HepG2 (cell line): ENCODE measurements around the gene CXCR5. TPM values are rescaled to one million over a fixed set of nuclear protein-coding genes. Genes with fewer than 3 reads are reported as not detected.

ENCODE experiments used
- ATAC-seq: fragments of 200-7000 bp; cut with Tn5 transposase; 3 replicates; pipeline ENCODE4 v1.9.1; 2020; ENCODE audit warnings: mild to moderate bottlenecking, moderate library complexity
- Bru-seq: library from RNA; stranded (reverse); fragments of 400-500 nt; gene quantifications from one replicate; lab custom pipeline; 2021; lab: Mats Ljungman, UMichigan
- BruChase-seq, 2 experiments: library from RNA; stranded (reverse); fragments of 400-500 nt; gene quantifications; one replicate each; lab custom pipeline; 2021; lab: Mats Ljungman, UMichigan
- BruUV-seq: library from RNA; stranded (reverse); fragments of 400-500 nt; replicated peaks from 2 replicates; lab custom pipeline; 2021; lab: Mats Ljungman, UMichigan
- CTCF ChIA-PET: fragments of 300-600 bp; formaldehyde crosslinking; extraction: SDS; loops from one replicate; lab custom pipeline; 2021; ENCODE audit warnings: low total read pairs, inconsistent platforms, low intra/inter-chr PET ratio; lab: Yijun Ruan, JAX
- POLR2A ChIA-PET: fragments of 350-600 bp; sonication (Branson Sonifier 250); formaldehyde crosslinking; loops from one replicate; lab custom pipeline; 2020; ENCODE audit warnings: antibody characterized with exemption, inconsistent platforms; lab: Yijun Ruan, JAX
- DNase-seq: peaks from one replicate; pipeline ENCODE4 v3.0.0-alpha.2; 2015; ENCODE audit warnings: low spot score
- FAIRE-seq: peaks from 3 replicates; lab custom pipeline; 2011; peaks lifted over from hg19 to GRCh38; lab: Jason Lieb, UNC
- H2AFZ ChIP-seq: one replicate; pipeline ENCODE4 v1.6.1; 2011; ENCODE audit warnings: low read length, inconsistent platforms
- H3K27ac ChIP-seq: fragments of 300-600 bp; 3 replicates; pipeline ENCODE4 v1.8.0; 2011; ENCODE audit warnings: mixed run types, mild to moderate bottlenecking, mixed read lengths, low read length, inconsistent platforms; ENCODE audit not compliant: insufficient read depth; ENCODE audit errors: extremely low read length
- H3K27me3 ChIP-seq, 2 experiments: fragments of 200-600 bp in 1 of 2; 2 replicates in 1 of 2; 3 replicates in 1 of 2; pipeline versions ENCODE4 v1.6.0 to v1.8.0; 2011; ENCODE audit warnings: low read length in 2 of 2, mild to moderate bottlenecking in 2 of 2, moderate library complexity in 2 of 2, inconsistent platforms in 1 of 2; ENCODE audit not compliant: insufficient read depth in 2 of 2, control insufficient read depth in 1 of 2
- H3K36me3 ChIP-seq, 2 experiments: fragments of 200-600 bp in 1 of 2; replicated peaks in 1 of 2; 2 replicates in 1 of 2; 3 replicates in 1 of 2; pipeline versions ENCODE4 v1.5.1 to v1.8.0; 2011; ENCODE audit warnings: low read length in 2 of 2, inconsistent platforms in 1 of 2; ENCODE audit not compliant: insufficient read depth in 2 of 2, control insufficient read depth in 1 of 2
- H3K4me1 ChIP-seq: 2 replicates; pipeline ENCODE4 v1.5.1; 2012; ENCODE audit warnings: low read length, inconsistent platforms; ENCODE audit not compliant: insufficient read depth
- H3K4me2 ChIP-seq: 2 replicates; pipeline ENCODE4 v1.6.0; 2011; ENCODE audit warnings: low read depth, low read length, inconsistent platforms
- H3K4me3 ChIP-seq, 3 experiments: fragments of 200-600 bp in 1 of 3; sonication (generic), shearing (Covaris generic) in 1 of 3; replicated peaks in 1 of 3; 2 replicates each; pipeline ENCODE4 v1.5.1; 2011 to 2016; ENCODE audit warnings: low read length in 3 of 3, inconsistent platforms in 2 of 3, low read depth in 2 of 3, mild to moderate bottlenecking in 2 of 3, control low read depth in 1 of 3, mixed read lengths in 1 of 3; ENCODE audit not compliant: insufficient read depth in 1 of 3
- H3K79me2 ChIP-seq: one replicate; pipeline ENCODE4 v1.6.1; 2011; ENCODE audit warnings: low read length, inconsistent platforms; ENCODE audit not compliant: insufficient read depth
- H3K9ac ChIP-seq: 2 replicates; pipeline ENCODE4 v1.6.0; 2011; ENCODE audit warnings: mild to moderate bottlenecking, low read depth, low read length, inconsistent platforms; ENCODE audit not compliant: insufficient read depth
- H3K9me3 ChIP-seq: 2 replicates; pipeline ENCODE4 v1.5.1; 2012; ENCODE audit warnings: mild to moderate bottlenecking, low read length
- H4K20me1 ChIP-seq: 2 replicates; pipeline ENCODE4 v1.6.0; 2011; ENCODE audit warnings: inconsistent platforms, mild to moderate bottlenecking, low read length, moderate library complexity; ENCODE audit not compliant: insufficient read depth
- FOSL2 ChIP-seq: sonication (generic); formaldehyde crosslinking; IDR thresholded peaks from 2 replicates; pipeline ENCODE4 v1.4.0; 2020; ENCODE audit warnings: missing genetic modification reagents
- SRSF9 ChIP-seq: fragments of 200-400 bp; formaldehyde crosslinking; IDR thresholded peaks from 2 replicates; pipeline ENCODE4 v1.6.1; 2018; ENCODE audit warnings: borderline replicate concordance, mild to moderate bottlenecking, low read depth, low read length; ENCODE audit not compliant: insufficient read depth, poor library complexity, severe bottlenecking
- WGBS: methylation state at CpG from one replicate; pipeline ENCODE4 v1.1.6; 2017; ENCODE audit warnings: low lambda C conversion rate; 5-methylcytosine and 5-hydroxymethylcytosine counted together
- in situ Hi-C: cut with HindIII; loops from 2 replicates; pipeline ENCODE4 v1.10.0; 2017; ENCODE audit warnings: low pct_unique_long_range_greater_than_20kb; ENCODE audit not compliant: extremely low pct_ligation_motif_present
- intact Hi-C: fragments of 100-400 bp; cut with micrococcal nuclease; formaldehyde crosslinking; loops from one replicate; pipeline ENCODE4 v1.10.0; 2022; ENCODE audit not compliant: unreplicated experiment
- long read RNA-seq, 2 experiments: library from RNA in 1 of 2; library from polyadenylated mRNA in 1 of 2; stranded (forward) in 1 of 2; unstranded in 1 of 2; transcript quantifications; one replicate each; pipeline ENCODE4 v2.0.0, GENCODE V29; 2019 to 2022
- polyA minus RNA-seq, 3 experiments: library from RNA; depleted of rRNA, polyadenylated mRNA; stranded (reverse); fragments of >200 nt; gene quantifications; 2 replicates each; pipeline ENCODE4 v1.2.3, GENCODE V29; 2011; ENCODE audit warnings: low replicate concordance in 1 of 3
- polyA plus RNA-seq, 8 experiments: library from polyadenylated mRNA; depleted of rRNA in 3 of 8; stranded (reverse) in 7 of 8; unstranded in 1 of 8; fragments of >200 nt; fragmentation: Illumina TruSeq in 4 of 8; extraction: Trizol in 4 of 8; gene quantifications; 2 replicates each; pipeline versions ENCODE4 v1.2.1 to v1.2.3, GENCODE V29; 2011 to 2016; ENCODE audit warnings: low read depth in 4 of 8, missing spikeins in 1 of 8, mixed read lengths in 1 of 8; ENCODE audit not compliant: insufficient read depth in 1 of 8
- total RNA-seq, 5 experiments: library from RNA; depleted of rRNA; stranded (reverse); fragments of >200 nt; fragmentation: Illumina TruSeq; extraction: Trizol; gene quantifications; 2 replicates each; pipeline ENCODE4 v1.2.3, GENCODE V29; 2016; ENCODE audit warnings: low read depth in 1 of 5

CXCR5 gene, protein sequence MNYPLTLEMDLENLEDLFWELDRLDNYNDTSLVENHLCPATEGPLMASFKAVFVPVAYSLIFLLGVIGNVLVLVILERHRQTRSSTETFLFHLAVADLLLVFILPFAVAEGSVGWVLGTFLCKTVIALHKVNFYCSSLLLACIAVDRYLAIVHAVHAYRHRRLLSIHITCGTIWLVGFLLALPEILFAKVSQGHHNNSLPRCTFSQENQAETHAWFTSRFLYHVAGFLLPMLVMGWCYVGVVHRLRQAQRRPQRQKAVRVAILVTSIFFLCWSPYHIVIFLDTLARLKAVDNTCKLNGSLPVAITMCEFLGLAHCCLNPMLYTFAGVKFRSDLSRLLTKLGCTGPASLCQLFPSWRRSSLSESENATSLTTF
- total RNA-seq (2016; rRNA removed; fragmentation: Illumina TruSeq; extraction: Trizol): not detected in 2 replicates
- total RNA-seq (2016; cell fraction: cytosol; rRNA removed; fragmentation: Illumina TruSeq; extraction: Trizol; ENCODE audit: low read depth): not detected in 2 replicates
- not detected in 2 replicates for total RNA-seq (2016; cell fraction: insoluble cytoplasmic fraction; rRNA removed; fragmentation: Illumina TruSeq; extraction: Trizol)
- not detected in 2 replicates for total RNA-seq (2016; cell fraction: membrane; rRNA removed; fragmentation: Illumina TruSeq; extraction: Trizol)
- not detected in 2 replicates for total RNA-seq (2016; cell fraction: nucleus; rRNA removed; fragmentation: Illumina TruSeq; extraction: Trizol)
- polyA plus RNA-seq (2011; rRNA removed): not detected in 2 replicates
- polyA plus RNA-seq (2011; cell fraction: cytosol; rRNA removed): not detected in 2 replicates
- polyA plus RNA-seq (2011; cell fraction: nucleus; rRNA removed): not detected in 2 replicates
- not detected in 2 replicates for polyA plus RNA-seq (2012)
- not detected in 2 replicates for polyA plus RNA-seq (2016; cell fraction: cytosol; fragmentation: Illumina TruSeq; extraction: Trizol; ENCODE audit: low read depth)
- polyA plus RNA-seq (2016; cell fraction: insoluble cytoplasmic fraction; fragmentation: Illumina TruSeq; extraction: Trizol; ENCODE audit: low read depth): not detected in 2 replicates
- polyA plus RNA-seq (2016; cell fraction: membrane; fragmentation: Illumina TruSeq; extraction: Trizol; ENCODE audit: low read depth): not detected in 2 replicates
- not detected in 2 replicates for polyA plus RNA-seq (2016; cell fraction: nucleus; fragmentation: Illumina TruSeq; extraction: Trizol; ENCODE audit: insufficient read depth, low read depth)
- not detected in 2 replicates for polyA minus RNA-seq (2011; rRNA and poly(A)+ RNA removed; ENCODE audit: low replicate concordance)
- not detected in 2 replicates for polyA minus RNA-seq (2011; cell fraction: cytosol; rRNA and poly(A)+ RNA removed)
- polyA minus RNA-seq (2011; cell fraction: nucleus; rRNA and poly(A)+ RNA removed): not detected in 2 replicates
- Bru-seq, nascent RNA: not detected
- not detected for BruChase-seq, experiment 1, labeled RNA remaining after a 6-hour chase
- not detected for BruChase-seq, experiment 2, labeled RNA remaining after a 2-hour chase
- long read RNA-seq, experiment 1: 0 reads
- long read RNA-seq, experiment 2: 0 reads

DNA sequence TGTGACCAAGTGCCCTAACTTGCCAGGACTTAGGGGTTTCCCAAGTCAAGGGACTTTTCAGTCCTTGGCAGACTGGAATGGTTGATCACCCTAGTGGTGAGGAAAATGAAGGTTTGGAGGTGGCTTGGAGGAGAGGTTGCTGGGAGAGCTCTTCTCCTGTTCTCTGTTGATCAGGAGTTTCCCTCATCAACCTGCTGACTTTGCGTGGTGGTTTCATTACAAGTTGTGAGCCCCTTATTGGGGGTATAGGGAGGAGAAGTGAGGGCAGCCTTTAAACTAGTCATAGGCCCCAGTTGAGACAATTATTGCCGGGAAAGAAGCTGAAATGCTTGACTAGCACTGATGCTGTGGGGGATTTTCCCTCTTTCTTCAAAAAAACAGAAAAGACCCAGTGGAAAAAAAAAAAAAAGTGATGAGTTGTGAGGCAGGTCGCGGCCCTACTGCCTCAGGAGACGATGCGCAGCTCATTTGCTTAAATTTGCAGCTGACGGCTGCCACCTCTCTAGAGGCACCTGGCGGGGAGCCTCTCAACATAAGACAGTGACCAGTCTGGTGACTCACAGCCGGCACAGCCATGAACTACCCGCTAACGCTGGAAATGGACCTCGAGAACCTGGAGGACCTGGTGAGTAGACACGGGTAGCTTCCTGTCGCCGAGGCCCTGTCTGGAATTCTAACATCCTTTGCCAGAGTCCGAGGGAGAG lies at the start of gene CXCR5:
Gene CXCR5, plus strand, starts transcription at position 525 of the 704 bp plus-strand sequence. Its CDS starts 50 bp downstream, at position 575.
- H3K79me2 ChIP-seq: no peaks in the 10 kb centered on the region
- no peaks in the 10 kb centered on the region for H4K20me1 ChIP-seq
- no peak within 1 kb of the TSS for H3K4me3 ChIP-seq
- peaks cover 45% of the 10 kb centered on the region for H3K4me1 ChIP-seq
- in situ Hi-C loops: no loop called here
- no peak within 1 kb of the TSS for H2AFZ ChIP-seq
- ATAC-seq (no peak), DNase-seq (no peak), FAIRE-seq (no peak)
- no peaks in the 10 kb centered on the region for H3K36me3 ChIP-seq
- POLR2A ChIA-PET: interaction anchor here (1.4 kb wide), 1 partner anchor 93 kb away, joined by 4 read pairs; the partner anchor contains the start of gene DDX6
- WGBS: 65% methylated on average over 10 of the region's 16 CpGs
- no peak within 1 kb of the TSS for H3K9ac ChIP-seq
- no TSS peak for BruUV-seq
- intact Hi-C loops: loop anchor here (1.0 kb wide), 1 partner anchor 43 kb away; no protein-coding TSS in a partner anchor
- peaks cover 3 to 44% of the 10 kb centered on the region in 2 experiments; a peak in 4 of 5 replicates for H3K27me3 ChIP-seq
- H3K27ac ChIP-seq: no peak within 1 kb of the TSS
- H3K4me2 ChIP-seq: peak within 1 kb of the TSS; percentile 24; the same call in 1 of the 2 replicates
- no peaks in the 10 kb centered on the region for H3K9me3 ChIP-seq
- CTCF ChIA-PET: no interaction called here
- no peak for TF ChIP-seq SRSF9
- peak; percentile 31; the same call in 1 of the 2 replicates for TF ChIP-seq FOSL2 (CRISPR knock-in tag)
